ENCODE results near the gene KIF1B. TPM values are rescaled to one million over a fixed set of nuclear protein-coding genes. Genes with fewer than 3 reads are reported as not detected.
"Not testable (repeated sequence)": the region's sequence is repeated elsewhere in the genome, so short reads cannot be mapped to it uniquely, and the experiment has no call there.

The KIF1B gene
- total RNA-seq, 1 donor from 2014 or later: 32.7 TPM

DNA sequence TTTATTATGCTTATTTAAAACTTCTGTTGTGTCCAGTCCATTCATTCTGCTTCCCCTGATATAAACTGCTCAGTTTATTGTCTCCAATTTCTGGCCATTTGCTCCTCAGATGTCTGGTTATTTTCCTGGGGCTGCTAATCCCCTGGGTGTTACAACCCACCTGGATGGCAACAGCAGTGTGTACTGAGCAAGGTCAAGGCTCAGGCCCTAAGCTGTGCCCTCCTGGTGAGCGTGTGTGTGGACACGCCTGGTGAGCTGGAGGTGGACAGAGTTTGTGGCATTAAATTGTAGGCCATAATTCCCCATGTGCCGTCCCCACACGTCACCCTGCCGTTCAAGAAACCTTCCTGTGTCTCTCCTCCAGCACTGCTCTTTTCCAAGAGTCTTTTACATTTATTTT lies 18.1 kb upstream of the KIF1B start:
- no peak for ATAC-seq

DNA sequence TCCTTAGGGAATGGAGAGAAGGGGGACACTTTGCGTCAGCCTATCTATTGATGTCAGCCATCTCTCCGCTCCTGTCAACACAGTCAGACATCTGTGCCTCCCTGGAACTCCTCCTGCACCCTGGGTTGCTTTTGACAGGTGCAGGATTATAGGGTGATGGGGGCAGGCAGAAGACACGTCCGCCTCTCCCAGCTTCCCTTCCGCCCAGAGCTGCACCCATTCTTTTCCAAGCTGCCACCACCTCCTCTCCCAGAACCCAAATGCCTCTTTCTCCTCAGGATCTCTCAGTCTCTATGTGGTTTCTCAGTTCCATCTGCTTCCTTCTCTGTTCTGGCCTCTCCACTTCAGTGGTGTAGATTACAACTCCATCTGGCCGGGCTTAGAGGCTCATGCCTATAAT lies 17.1 kb upstream of the KIF1B start:
- ATAC-seq: no peak

DNA sequence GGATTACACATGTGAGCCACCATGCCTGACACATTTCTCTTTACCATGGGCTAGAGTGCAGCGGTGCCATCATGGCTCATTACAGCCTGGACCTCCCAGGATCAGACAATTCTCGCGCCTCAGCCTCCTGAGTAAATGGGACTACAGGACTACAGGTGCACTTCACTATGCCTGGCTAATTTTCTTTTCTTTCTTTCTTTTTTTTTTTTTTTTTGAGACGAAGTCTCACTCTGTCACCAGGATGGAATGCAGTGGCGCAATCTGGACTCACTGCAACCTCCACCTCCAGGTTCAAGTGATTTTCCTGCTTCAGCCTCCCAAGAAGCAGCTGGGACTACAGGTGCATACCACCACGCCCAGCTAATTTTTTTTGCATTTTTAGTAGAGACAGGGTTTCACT lies 14.8 kb upstream of the KIF1B start:
- peak; percentile 43 for ATAC-seq

DNA sequence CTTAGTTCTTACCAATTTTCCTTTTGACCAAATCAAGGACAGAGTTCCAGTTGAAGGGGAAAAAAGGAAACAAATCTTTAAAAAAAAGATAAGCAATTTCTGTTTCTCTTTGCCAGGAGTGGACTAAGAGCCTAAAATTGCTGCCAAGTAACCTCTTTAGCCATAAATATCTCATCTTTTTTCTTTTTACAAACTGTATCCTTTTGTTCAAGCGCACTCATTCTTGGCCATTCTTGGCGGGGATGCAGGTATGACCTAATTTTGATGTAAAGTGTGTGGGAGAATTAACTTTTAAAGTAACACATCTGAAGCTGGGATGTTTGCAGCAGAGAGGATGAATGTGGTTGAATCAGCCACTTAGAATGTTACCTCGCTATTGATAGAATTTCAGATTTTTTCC lies 13.4 kb upstream of the KIF1B start:
- ATAC-seq: no peak

DNA sequence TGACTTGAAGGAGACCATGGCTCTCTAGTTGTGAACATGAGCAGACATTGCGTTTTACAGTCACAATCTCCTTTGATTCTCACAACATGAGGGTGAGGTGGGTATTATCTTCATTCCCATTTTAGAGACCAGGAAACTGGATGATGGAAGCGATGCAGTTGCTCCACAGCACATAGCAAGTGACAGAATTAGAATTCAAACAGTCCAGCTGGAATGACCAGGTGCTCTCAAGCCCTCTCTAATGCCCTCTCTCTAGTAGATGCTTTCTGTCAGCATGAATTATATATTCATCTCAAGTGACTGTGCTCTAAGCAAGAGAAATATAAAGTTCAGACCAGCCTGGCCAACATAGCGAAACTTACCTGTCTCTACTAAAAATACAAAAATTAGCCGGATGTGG lies 9.8 kb upstream of the KIF1B start:
- ATAC-seq: no peak

DNA sequence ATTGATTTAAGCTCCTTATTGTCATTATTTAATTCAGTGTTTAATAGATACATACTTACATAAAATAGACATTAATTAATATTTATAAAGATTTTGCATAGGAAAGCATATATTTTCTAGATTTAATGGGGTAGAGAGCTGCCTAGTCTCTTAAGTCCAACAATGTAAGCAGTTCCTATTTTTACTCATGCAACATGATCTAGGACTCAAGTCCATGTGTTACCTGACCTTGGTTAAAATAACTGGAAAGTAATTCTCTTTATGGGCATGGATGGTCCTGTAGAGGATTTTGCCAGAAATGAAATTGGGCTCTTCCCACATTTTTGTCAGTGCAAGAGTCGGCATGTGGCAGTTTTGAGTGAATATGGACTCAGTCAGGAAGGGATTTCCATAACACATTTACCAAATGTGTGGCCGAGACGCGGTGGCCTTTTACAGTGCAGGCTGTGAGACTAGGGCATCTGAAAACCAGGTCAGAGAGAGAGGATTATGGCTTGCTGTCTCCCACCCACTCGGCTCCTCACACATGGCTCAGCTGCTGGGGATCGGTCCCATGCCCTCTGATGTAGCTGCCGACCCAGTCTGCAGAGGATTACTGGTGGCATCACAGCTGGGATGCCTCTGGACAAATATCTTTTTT lies 6.2 kb upstream of the KIF1B start:
- ATAC-seq: peak; percentile 8

DNA sequence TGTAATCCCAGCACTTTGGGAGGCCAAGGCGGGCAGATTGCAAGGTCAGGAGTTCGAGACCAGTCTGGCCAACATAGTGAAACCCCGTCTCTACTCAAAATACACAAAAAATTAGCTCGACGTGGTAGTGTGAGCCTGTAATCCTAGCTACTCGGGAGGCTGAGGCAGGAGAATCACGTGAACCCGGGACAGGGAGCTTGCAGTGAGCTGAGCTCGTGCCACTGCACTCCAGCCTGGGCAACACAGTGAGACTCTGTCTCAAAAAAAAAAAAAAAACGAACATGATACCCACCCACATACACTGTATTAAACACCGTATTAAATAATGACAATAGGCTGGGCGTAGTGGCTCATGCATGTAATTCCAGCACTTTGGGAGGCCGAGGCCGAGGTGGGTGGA lies 5.2 kb upstream of the KIF1B start:
- ATAC-seq: not testable (repeated sequence)

DNA sequence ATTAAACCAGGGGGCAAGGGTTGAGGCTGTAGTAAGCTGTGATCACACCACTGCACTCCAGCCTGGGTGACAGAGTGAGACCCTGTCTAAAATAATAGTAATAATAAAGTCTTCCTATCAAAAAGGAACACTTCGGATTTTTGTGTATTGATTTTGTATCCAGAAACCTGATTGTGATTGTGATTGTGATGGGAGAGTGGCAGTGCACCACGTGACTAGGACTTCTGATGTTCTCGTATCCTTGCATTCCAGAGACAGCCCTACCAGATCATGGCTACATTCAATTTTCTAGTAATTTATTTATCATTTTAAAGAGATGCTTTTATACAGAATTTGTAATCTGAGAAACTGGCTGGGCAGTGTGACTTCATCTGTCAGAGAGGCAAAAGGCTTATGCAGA lies 2.6 kb upstream of the KIF1B start:
- no peak for ATAC-seq

DNA sequence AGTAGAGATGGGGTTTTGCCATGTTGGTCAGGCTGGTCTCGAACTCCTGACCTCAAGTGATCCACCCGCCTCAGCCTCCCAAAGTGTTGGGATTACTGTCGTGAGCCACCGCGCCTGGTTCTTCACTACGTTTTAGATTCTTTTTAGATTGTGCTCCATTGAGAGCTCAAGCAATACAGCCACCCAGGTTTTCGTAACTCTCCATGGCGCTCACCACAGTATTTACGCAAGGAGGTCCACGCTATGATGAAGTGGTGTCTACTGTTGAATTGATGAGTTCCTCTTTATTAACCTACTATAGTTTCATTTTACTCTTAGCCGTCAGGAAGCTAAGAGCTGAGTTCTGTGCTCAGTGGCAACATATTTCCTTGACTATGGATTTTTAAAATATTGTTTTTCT lies 1.8 kb upstream of the KIF1B start:
- no peak for ATAC-seq

DNA sequence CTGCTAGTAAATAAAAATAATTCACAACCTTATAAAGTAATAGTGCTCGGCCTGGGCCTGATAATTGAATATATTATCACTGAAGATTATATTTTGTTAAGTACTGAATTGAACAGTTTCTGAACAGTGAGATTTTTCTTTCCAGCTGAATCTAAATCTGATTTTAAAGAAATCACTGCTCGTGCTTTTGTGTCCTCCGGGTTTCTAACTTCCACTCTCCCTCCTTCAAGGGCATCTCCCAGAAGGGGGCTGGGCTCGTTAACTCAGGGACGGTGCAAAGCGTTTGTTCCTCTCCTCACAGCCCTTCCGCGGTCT lies 823 bp upstream of the KIF1B start:
- no peak for ATAC-seq

DNA sequence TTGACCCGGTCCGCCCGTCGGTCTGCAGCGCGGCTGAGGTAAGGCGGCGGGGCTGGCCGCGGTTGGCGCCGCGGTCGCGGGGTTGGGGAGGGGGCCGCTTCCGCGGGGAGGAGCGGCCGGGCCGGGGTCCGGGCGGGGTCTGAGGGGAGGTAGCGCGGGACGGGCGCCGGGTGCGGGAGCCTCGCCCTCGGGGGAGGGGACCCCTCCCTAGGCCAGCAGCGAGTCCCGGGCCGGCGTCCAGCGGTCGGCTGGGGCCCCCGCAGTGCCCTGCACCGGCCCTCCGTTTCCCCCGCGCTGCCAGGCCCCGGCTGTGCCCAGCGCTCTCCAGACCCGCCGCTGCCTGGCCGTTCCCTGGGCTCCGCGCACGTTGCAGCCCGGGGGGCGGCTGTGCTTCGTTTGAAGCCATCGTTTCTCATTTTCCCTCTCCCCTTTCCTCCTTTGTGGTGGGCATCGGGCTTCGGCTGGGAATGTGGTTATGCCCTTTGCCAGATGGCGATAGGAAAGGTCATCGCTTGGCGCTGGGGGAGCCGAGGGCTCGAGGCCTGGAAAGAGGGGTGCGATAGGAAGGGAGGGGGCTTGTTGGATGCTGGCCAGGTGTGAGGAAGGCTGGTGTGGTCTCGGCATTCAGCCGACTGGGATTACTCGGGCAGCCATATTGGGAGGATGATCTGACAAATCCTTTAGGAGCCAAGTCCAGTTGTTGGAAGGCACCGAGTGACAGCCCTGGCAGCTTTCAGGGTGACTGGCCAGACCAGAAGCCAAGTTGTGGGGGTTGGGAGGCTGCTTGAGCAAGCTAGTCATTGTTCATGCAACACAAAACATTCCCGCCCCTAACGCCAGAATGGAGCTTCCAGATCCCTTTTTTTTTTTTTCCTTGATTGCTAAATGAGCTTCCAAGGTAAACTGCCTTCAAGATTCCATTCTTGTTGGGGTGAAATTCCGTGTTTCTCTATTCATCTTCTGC lies 753 bp downstream of the KIF1B start:
- ATAC-seq: peak; percentile 57

DNA sequence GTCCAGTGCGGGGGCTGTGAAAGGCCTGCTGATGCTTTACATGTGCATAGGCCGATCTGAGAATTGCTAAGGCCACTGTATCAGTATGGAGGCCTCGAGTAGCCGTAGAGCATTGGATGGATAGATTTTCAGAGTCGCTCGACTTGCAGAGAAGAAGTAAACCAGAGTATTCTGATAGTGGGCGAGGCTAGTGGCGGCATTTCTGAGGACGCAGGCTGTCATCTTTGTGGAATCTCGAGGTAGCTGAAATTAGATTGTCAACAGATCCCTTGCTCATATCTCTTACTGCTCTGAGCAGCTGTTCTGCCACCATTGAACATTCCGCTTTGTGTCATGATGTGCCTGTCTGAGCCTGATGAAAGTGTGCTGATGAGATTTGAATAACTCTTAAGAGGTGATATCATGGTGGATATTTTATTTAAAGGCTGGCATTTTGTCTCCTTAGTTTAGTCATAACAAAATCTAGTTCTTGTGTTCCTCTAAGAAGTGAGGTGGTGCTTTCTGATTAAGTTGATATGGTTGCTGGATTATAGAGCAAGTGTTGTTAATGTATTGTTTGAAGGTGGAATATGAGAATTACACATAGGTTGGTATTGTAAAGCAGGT lies 1.5 kb downstream of the KIF1B start:
- no peak for ATAC-seq

DNA sequence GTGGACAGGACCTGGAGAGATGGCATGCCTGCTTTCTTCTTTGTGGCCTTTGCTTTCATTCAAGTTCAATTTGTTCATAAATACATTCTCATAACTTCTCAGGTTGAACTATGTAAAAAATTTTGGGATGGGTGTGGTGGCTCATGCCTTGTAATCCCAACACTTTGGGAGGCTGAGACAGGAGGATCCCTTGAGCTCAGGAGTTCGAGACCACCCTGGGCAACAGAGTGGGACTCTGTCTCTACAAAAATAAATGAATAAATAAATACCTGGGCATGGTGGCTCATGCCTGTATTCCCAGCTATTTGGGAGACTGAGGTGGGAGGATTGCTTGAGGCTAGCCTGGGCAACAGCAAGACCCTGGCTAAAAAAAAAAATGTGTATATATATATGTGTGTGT lies 2.1 kb downstream of the KIF1B start:
- no peak for ATAC-seq

DNA sequence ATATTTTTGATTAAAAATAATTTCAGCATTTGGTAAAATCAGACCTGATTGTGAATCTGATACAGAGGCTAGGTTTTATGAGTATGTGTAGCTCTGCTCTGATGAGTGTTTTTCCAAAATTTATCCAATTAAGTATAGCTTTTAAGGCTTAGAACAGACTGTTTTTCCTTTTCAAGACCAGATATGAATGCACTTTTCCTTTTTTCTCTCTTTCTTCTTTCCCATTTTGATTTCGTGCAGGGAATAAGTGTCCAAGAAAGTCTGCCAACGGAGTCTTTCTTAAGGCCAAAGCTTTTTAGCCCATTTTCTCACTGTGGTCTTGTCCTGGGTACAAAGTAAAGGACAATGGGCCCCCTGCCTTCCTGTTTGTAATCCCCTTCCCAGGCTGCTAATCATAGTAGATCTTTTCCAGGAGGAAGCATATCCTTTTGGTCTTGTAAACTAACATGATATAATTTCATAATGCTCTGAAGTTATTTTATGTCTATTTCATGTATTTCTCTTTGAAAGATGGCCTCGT lies 2.9 kb downstream of the KIF1B start:
- ATAC-seq: no peak

DNA sequence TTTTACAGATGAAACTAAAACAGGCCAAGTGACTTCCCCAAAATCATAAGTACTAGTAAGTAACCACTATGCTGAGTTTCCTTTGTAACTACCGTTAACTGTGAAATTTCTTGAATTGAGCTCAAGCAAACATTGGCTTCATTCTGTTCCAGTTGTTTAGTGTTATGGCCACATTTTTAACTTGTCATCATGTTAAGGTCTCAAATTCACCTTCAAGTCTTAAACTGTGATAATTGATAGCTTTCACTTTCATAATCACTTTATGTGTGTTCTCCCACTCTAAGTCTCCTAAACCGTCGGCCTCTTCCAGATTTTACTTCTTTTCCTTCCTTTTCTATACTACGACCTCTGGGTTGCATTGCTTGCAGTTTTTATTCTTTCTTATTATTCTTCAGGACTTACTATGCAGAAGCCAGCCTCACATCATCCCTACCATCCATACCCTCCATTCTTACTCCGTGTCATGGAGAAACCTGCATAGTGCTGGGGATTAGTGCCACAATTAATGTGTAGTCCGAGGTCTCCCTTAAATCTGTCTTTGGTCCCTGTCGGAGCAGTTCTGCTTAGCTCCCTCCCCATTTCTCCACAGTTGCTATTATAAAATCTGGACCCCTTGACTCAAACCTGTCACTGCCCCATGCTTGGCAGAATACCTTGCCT lies 5.8 kb downstream of the KIF1B start:
- ATAC-seq: no peak

DNA sequence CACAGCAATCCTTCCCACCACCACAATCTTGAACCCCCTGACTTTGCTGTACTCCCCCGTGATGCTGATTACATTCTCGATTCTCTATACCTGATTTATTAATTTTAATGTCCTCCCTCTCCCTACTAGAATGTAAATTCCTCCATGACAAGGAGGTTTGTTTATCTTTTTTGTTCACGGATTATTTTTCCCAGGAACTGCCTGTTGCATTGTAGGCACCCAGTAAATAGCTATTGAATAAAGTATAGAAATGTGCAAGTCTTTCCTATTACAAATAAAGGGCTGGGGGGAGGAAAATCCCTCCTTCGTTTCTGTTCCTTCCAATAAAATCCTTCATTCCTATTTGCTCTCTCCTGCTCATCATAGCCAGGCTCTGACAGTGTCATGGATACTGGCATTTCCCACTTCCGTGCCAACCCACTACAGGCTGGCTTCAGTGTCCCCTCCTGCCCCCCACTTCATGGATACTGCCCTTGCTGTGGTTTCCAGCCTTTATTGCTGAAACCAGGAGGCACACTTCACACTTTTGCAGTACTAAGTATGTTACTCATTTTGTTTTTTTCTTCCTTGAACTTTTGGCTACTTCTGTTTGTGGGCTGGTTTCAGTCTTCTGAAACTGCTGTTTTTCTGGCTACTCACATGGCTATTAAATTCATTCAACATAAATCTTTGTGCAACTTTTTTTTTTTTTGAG lies 7.5 kb downstream of the KIF1B start:
- no peak for ATAC-seq

DNA sequence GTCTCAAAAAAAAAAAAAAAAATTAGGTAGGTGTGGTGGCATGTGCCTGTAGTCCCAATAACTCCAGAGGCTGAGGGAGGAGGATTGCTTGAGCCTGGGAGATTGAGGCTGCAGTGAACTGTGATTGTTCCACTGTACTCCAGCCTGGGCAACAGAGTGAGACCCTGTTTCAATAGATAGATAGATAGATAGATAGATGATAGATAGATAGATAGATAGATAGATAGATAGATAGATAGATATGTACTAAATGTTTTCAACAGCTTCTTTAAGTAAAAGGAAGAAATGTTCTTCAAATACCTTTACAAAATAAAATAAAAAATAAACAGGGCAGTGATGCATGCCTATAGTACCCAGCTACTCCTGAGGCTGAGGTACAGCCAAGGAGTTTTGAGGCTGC lies 9.8 kb downstream of the KIF1B start:
- ATAC-seq: no peak

DNA sequence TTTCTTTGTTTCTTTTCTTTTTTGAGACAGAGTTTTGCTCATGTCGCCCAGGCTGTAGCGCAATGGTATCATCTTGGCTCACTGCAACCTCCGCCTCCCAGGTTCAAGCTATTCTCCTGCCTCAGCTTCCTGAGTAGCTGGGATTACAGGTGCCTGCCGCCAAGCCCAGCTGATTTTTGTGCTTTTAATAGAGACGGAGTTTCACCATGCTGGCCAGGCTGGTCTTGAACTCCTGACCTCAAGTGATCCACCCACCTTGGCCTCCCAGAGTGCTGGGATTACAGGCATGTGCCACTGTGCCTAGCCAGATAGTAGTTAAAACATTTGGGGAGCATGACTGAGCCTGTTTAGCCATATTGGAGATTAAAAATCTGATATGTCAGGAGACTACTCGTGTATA lies 10.3 kb downstream of the KIF1B start:
- not testable (repeated sequence) for ATAC-seq

DNA sequence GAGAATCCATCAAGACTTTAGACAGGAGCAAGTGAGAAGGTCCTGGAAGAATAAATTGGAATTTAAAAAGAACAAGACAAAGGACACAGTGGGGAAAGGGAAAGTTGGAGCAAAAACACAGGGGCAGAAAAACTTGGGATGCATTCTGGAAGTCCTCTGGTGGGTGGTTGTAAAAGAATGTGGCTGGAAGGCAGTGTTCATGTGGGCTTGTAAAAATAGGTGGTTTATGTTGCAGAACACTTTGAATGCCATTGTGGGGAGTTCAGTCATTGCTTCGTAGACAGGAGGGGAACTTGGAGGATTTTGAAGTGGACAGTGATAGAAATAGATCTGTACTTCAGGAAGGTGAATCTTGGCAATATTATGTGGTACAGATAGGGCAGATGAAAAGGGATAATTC lies 15.2 kb downstream of the KIF1B start:
- ATAC-seq: no peak

DNA sequence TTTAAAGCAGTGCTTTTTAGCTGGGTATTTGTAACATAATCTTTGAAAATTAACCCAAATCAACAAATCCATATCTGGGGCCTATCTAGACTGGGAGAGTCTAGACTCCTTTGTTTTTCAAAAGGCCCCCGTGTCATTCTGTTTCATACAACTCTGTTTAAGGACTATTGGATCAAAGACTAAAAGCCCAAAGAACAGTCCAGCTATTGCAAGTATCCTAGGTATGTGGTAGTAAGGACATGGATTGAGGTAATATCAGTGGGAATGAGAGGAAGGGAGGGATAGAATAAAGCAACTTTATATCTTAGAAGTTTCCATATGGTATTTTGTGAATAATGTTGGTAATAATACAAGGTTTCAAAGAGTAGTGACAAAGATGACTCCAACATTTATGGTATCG lies 18.2 kb downstream of the KIF1B start:
- ATAC-seq: no peak

DNA sequence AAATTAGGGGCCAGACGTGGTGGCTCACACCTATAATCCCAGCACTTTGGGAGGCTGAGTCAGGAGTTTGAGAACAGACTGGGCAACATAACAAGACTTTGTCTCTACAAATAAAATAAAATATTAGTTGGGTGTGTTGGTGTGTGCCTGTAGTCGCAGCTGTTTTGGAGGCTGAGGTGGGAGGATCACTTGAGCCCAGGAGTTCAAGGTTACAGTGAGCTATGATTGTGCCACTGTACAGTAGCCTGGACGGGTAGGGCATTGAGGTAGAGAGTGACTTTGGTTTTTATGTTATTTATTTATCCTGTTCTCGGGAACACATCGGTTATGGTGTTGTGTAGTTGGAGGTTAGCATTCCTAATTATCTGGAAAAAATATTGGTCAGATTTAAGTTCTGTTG lies 19.5 kb downstream of the KIF1B start:
- no peak for ATAC-seq

DNA sequence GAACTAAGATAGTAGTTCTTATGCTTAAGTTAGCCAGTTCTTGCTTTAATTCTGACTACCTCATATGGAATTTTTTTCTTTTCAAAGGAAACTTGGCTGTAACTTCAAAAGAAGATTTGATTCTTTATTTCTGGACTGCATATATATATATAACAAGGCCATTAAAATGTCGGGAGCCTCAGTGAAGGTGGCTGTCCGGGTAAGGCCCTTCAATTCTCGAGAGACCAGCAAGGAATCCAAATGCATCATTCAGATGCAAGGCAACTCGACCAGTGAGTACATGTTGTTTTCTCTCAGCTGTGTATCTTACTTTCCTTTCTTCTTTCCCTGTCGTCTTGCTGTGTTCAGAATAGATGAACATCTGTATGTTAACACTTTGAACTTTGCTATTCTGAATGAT lies 21.8 kb downstream of the KIF1B start:
- ATAC-seq: no peak
